ENCODE data around the gene ARHGAP24. TPM values are rescaled to one million over a fixed set of nuclear protein-coding genes. Genes with fewer than 3 reads are reported as not detected.
A peak's percentile ranks its signal among the peaks of the same experiment; 100 is the strongest.

ARHGAP24 gene
- polyA plus RNA-seq, 2 of the 4 experiments (the other 2 are of a cell fraction): 1.7 to 12.1 TPM

- H3K27ac ChIP-seq: peak overlapping the region; percentile 84 to 87
- peak overlapping the region; percentile 94 for H3K4me2 ChIP-seq
- no peak for FAIRE-seq
- peak overlapping the region; percentile 33; the same call in 2 of the 3 replicates for H3K4me3 ChIP-seq
- TF ChIP-seq EHMT2 (IDR thresholded peaks at IDR 0.05; ENCODE audit: low read depth) (no peak), MAFK (IDR thresholded peaks at IDR 0.05; ENCODE audit: partially characterized antibody) (peak; percentile 92)
- ChIA-PET POLR2A (interaction anchor here (1.1 kb wide), 1 partner anchor 21 kb away, joined by 4 read pairs; the partner anchor contains the start of gene ARHGAP24), CTCF (interaction anchor here (1.1 kb wide), 1 partner anchor 252 kb away, joined by 5 read pairs; no protein-coding TSS in a partner anchor)
- peaks cover 50% of the 10 kb centered on the region for H3K4me1 ChIP-seq
- no peak for DNase-seq (ENCODE audit: low read depth in 1 of 2, low spot score in 1 of 2)
- ATAC-seq: peak in 1 of 2 experiments; percentile 56; a peak in 3 of 6 replicates
- no peaks in the 10 kb centered on the region for H3K9me3 ChIP-seq
- 50% methylated on average over 3 of the region's 3 CpGs for WGBS (ENCODE audit: missing lambda C conversion rate)
Observed at GRCh38 chr4:85495621-85496020, 20.7 kb downstream of the ARHGAP24 start.

GRCh38 chr4:85496126-85496849 is 21.3 kb downstream of the ARHGAP24 start:
- CTCF ChIA-PET: interaction anchor here (1.0 to 1.2 kb wide), 3 partner anchors 251 to 348 kb away, joined by 3 to 5 read pairs (median 4); no protein-coding TSS in a partner anchor
- Histone ChIP-seq H3K9me3 (no peaks in the 10 kb centered on the region), H3K27ac (peak overlapping the region; percentile 84 to 87), H3K4me3 (peak overlapping the region; percentile 33), H3K4me2 (peak overlapping the region; percentile 94), H3K4me1 (peaks cover 43% of the 10 kb centered on the region)
- ATAC-seq (peak; percentile 90 to 93), FAIRE-seq (peak; percentile 28), DNase-seq (ENCODE audit: low read depth in 1 of 2, low spot score in 1 of 2) (peak in 1 of 2 experiments; percentile 85)
- POLR2A ChIA-PET: interaction anchor here (1.1 kb wide), 1 partner anchor 21 kb away, joined by 4 read pairs; the partner anchor contains the start of gene ARHGAP24
- 0% methylated on average over 8 of the region's 8 CpGs for WGBS (ENCODE audit: missing lambda C conversion rate)
- TF ChIP-seq EHF (CRISPR knock-in tag; IDR thresholded peaks at IDR 0.05): no peak
- TF ChIP-seq PHF8 (IDR thresholded peaks at IDR 0.05; ENCODE audit: borderline replicate concordance, low read depth): no peak
- no peak for TF ChIP-seq HMGXB4 (CRISPR knock-in tag; IDR thresholded peaks at IDR 0.05; ENCODE audit: borderline replicate concordance)
- TF ChIP-seq CHD4 (IDR thresholded peaks at IDR 0.05; ENCODE audit: borderline replicate concordance): no peak
- TF ChIP-seq USF2 (IDR thresholded peaks at IDR 0.05): no peak
- TF ChIP-seq NFE2L2 (conservative IDR thresholded peaks at IDR 0.05; ENCODE audit: low read length): no peak
- TF ChIP-seq CEBPB (IDR thresholded peaks at IDR 0.05): peak; percentile 76 to 94
- peak; percentile 87; the same call in 1 of the 2 replicates for TF ChIP-seq GATA3 (IDR thresholded peaks at IDR 0.05; ENCODE audit: borderline replicate concordance)
- peak; percentile 84; the same call in 2 of the 3 replicates for TF ChIP-seq BCL3 (IDR thresholded peaks at IDR 0.05)
- TF ChIP-seq EP300 (IDR thresholded peaks at IDR 0.05): peak; percentile 66 to 71; a peak in 3 of 5 replicates
- TF ChIP-seq RAD21 (conservative IDR thresholded peaks at IDR 0.05 in 1 of 2, IDR thresholded peaks at IDR 0.05 in 1 of 2): peak in 1 of 2 experiments; percentile 34; a peak in 2 of 5 replicates
- TF ChIP-seq POLR2AphosphoS2 (conservative IDR thresholded peaks at IDR 0.05; ENCODE audit: low read length): no peak
- no peak for TF ChIP-seq ZSCAN20 (CRISPR knock-in tag; IDR thresholded peaks at IDR 0.05)
- TF ChIP-seq RARB (CRISPR knock-in tag; IDR thresholded peaks at IDR 0.05): no peak
- no peak for TF ChIP-seq EHMT2 (IDR thresholded peaks at IDR 0.05; ENCODE audit: low read depth)
- TF ChIP-seq MAX (IDR thresholded peaks at IDR 0.05): peak; percentile 69
- no peak for TF ChIP-seq NPAS2 (CRISPR knock-in tag; IDR thresholded peaks at IDR 0.05; ENCODE audit: borderline replicate concordance)
- TF ChIP-seq MAZ (IDR thresholded peaks at IDR 0.05; ENCODE audit: borderline replicate concordance, low read depth, low read length): no peak
- TF ChIP-seq CBX2 (IDR thresholded peaks at IDR 0.05; ENCODE audit: borderline replicate concordance, low read depth): no peak
- no peak for TF ChIP-seq NR3C1 (IDR thresholded peaks at IDR 0.05)
- TF ChIP-seq HES2 (IDR thresholded peaks at IDR 0.05): 0 out of 2 replicates have a peak, but pooled peaks have one; percentile 42
- no peak for TF ChIP-seq CHD2 (IDR thresholded peaks at IDR 0.05; ENCODE audit: low read length, partially characterized antibody)
- TF ChIP-seq HOXB5 (CRISPR knock-in tag; IDR thresholded peaks at IDR 0.05): no peak
- no peak for TF ChIP-seq CTCF (IDR thresholded peaks at IDR 0.05)
- no peak for TF ChIP-seq E2F6 (IDR thresholded peaks at IDR 0.05; ENCODE audit: borderline replicate concordance, low read depth)
- TF ChIP-seq FOXS1 (CRISPR knock-in tag; IDR thresholded peaks at IDR 0.05): 0 out of 2 replicates have a peak, but pooled peaks have one; percentile 27
- TF ChIP-seq KDM5A (IDR thresholded peaks at IDR 0.05): no peak
- no peak for TF ChIP-seq SMC3 (IDR thresholded peaks at IDR 0.05)

Data from A549 (cell line).